ENCODE data around the gene CCL8.

Gene CCL8

GRCh38 chr17:34370376-34370996 is 51.3 kb downstream of the CCL8 start:
- H3K4me3 ChIP-seq (ENCODE audit: insufficient read depth, low read length, poor library complexity, severe bottlenecking) = no peak overlapping the region
- H3K36me3 ChIP-seq (ENCODE audit: low read length) = no peaks in the 10 kb centered on the region
- H4K20me1 ChIP-seq (ENCODE audit: low read depth, low read length) = no peaks in the 10 kb centered on the region
- no peaks in the 10 kb centered on the region for H3K27me3 ChIP-seq (ENCODE audit: low read length)
- no peak overlapping the region for H2AFZ ChIP-seq (ENCODE audit: low read depth, low read length, severe bottlenecking)
- TF ChIP-seq CTCF (IDR thresholded peaks at IDR 0.05; ENCODE audit: insufficient read depth, low read length, poor library complexity, severe bottlenecking) (no peak), EZH2phosphoT487 (conservative IDR thresholded peaks at IDR 0.05; ENCODE audit: low read length) (no peak)
- H3K4me2 ChIP-seq (ENCODE audit: low read depth, low read length, poor library complexity, severe bottlenecking) = no peak overlapping the region
- H3K79me2 ChIP-seq (ENCODE audit: insufficient read depth, low read length) = no peaks in the 10 kb centered on the region
- no peaks in the 10 kb centered on the region for H3F3A ChIP-seq (ENCODE audit: insufficient read depth)
- no peak overlapping the region for H3K9ac ChIP-seq (ENCODE audit: low read length)
- H3K9me2 ChIP-seq (replicated peaks; ENCODE audit: insufficient read depth, low read length) = no peaks in the 10 kb centered on the region
- no peak overlapping the region for H3K27ac ChIP-seq (ENCODE audit: low read depth, low read length)
- H3K9me3 ChIP-seq (ENCODE audit: insufficient read depth, low read length) = no peaks in the 10 kb centered on the region

DNA sequence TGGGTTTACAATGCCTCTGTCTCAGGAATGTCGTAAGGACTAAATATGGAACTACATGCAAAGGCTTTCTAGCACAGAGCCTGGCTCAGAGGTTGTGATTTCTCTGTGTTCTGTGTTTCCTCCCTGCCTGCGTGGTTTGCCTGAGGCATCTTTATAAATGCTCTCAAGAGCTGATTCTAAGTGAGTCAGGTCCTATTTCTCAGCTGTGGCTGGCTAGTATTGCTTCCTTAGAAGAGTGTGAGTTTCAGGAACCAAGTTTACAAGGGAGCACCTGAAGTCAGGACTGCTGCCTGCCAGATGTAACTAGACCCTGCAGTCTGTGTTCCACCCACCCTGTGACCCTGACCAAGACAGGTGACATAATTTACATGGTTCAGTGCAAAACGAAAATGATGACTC is 51.8 kb downstream of the CCL8 start:
- Histone ChIP-seq H2AFZ (ENCODE audit: low read depth, low read length, severe bottlenecking) (no peak overlapping the region), H4K20me1 (ENCODE audit: low read depth, low read length) (no peaks in the 10 kb centered on the region), H3K27me3 (ENCODE audit: low read length) (no peaks in the 10 kb centered on the region), H3K9ac (ENCODE audit: low read length) (no peak overlapping the region), H3K36me3 (ENCODE audit: low read length) (no peaks in the 10 kb centered on the region), H3K9me2 (replicated peaks; ENCODE audit: insufficient read depth, low read length) (no peaks in the 10 kb centered on the region), H3K27ac (ENCODE audit: low read depth, low read length) (no peak overlapping the region), H3K79me2 (ENCODE audit: insufficient read depth, low read length) (no peaks in the 10 kb centered on the region), H3K9me3 (ENCODE audit: insufficient read depth, low read length) (no peaks in the 10 kb centered on the region), H3F3A (ENCODE audit: insufficient read depth) (no peaks in the 10 kb centered on the region), H3K4me2 (ENCODE audit: low read depth, low read length, poor library complexity, severe bottlenecking) (no peak overlapping the region), H3K4me3 (ENCODE audit: insufficient read depth, low read length, poor library complexity, severe bottlenecking) (no peak overlapping the region)
- TF ChIP-seq CTCF (IDR thresholded peaks at IDR 0.05; ENCODE audit: insufficient read depth, low read length, poor library complexity, severe bottlenecking) (no peak), EZH2phosphoT487 (conservative IDR thresholded peaks at IDR 0.05; ENCODE audit: low read length) (no peak)
